ENCODE measurements around the gene FBXW7.

DNA sequence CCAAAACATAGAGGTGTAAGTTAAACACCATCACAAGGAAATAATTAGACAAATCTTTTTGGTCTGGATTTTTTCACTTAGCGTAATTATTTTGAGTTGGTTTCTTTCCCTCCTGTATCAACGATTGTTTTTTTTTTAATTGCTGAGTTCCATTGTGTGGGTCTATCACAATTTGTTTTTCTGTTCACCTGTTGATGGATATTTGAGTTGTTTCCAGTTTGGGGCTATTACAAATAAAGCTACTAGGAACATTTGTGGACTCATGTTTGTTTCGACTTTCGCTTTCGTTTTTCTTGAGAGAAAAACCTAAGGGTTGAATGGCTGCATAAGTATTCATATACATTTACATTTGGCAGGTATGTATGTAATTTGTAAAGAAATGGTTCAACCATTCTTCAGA, 20.4 kb upstream of the FBXW7 start:
- TF ChIP-seq CTCF (IDR thresholded peaks at IDR 0.05; ENCODE audit: poor library complexity, severe bottlenecking) (no peak), EZH2 (IDR thresholded peaks at IDR 0.05; ENCODE audit: borderline replicate concordance, insufficient read depth, low read length, poor library complexity, severe bottlenecking) (no peak)

All from neural cell (in vitro differentiated cells).